Stimulated activated CD8-positive, alpha-beta memory T cell treated with anti-CD3 and anti-CD28 coated beads, Interleukin-15, amount 100 ng/mL, for 48 hours (primary cell): Measurements from ENCODE around the gene GOT1.

Experiments used
- DNase-seq, 2 donors: peaks; one replicate each; pipeline ENCODE4 v3.0.0-alpha.2; 2020; ENCODE audit warnings: low read depth in 2 of 2

The GOT1 gene

GRCh38 chr10:99395750-99396445, 34.5 kb downstream of the GOT1 start:
- no peak for DNase-seq

- DNase-seq = no peak
Measured at GRCh38 chr10:99394761-99395386, 35.5 kb downstream of the GOT1 start.

- no peak for DNase-seq
Measured at GRCh38 chr10:99394256-99394655, 36.2 kb downstream of the GOT1 start.

- DNase-seq = no peak
Measured at GRCh38 chr10:99393683-99394082, 36.7 kb downstream of the GOT1 start.

DNA sequence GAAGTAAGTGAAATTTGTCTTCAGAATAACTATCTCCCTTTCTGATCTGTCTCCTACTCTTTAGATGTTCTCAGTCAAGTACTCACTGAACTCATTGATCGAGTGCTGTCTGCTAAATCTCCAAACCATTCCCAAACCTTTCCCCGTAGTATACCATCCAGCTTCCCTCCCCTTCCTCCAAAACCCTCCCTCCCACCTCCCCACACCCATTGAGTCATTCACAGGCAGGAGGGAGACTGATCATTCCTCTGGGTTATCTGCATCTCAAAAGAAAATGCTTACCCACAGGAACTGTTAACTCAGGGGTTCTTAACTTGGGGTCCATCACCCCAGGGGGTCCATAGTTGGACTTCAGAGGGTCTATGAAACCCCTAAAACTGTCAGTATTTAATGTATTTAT, 37.4 kb downstream of the GOT1 start:
- DNase-seq = no peak

GRCh38 chr10:99391346-99391745, 39.1 kb downstream of the GOT1 start:
- DNase-seq = no peak

DNA sequence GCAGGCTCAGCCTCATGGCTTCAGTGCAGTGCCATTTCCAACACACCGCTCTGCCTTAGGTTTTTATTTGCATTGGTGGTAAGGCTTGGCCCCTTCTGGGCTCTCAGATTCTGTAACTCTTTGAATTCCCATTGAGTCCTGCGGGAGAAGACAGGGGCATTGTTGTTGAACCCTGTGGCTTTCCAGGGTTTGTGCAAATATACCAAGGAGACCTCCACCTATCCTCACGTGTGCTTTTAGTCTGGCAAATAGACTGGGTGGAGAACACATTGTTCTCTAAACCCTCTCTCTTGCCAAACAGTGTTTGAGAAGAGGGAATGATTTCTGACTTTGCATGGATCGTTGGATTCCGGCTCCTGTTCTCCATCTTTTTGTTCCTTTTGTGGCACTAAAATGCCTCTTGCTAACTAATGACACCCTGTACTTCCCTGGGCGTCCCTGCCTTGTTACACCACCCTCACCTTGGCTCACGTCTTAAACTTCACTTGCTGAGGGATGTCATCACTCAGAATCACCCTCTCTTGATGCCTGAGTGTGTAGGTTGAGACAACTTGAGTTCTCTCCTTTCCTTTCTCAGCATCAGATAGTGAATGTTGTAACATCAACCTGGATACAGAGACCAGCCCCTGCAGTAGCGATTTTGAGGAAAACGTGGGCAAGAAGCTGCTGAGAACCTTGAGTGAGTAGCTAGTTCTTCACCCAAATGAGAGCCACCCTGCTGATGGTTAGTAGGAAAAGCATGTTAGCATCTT, 40.5 kb downstream of the GOT1 start:
- no peak for DNase-seq

GRCh38 chr10:99387541-99387940, 42.9 kb downstream of the GOT1 start:
- no peak for DNase-seq

DNA sequence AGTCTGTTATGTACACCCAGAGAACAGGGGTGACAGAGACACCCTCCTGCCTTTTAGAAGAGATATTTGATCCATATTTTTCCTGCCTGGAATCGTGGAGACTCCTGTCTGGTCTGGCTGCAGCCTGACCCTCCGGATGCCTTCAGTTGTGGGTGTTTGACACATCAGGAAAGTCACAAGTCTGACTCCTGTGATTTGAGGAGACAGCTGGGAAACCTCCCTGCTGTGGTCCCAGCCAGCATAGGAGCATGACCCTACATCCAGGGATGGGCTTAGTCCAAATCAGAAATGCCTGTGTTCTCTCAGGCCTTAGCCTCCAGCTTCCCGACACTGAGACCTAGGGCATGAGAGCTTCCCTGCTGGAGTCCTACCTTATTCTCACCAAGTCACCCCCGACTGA, 43.4 kb downstream of the GOT1 start:
- no peak for DNase-seq

GRCh38 chr10:99382176-99382575, 48.2 kb downstream of the GOT1 start:
- DNase-seq = no peak

GRCh38 chr10:99375426-99375825, 55.0 kb downstream of the GOT1 start:
- no peak for DNase-seq

DNA sequence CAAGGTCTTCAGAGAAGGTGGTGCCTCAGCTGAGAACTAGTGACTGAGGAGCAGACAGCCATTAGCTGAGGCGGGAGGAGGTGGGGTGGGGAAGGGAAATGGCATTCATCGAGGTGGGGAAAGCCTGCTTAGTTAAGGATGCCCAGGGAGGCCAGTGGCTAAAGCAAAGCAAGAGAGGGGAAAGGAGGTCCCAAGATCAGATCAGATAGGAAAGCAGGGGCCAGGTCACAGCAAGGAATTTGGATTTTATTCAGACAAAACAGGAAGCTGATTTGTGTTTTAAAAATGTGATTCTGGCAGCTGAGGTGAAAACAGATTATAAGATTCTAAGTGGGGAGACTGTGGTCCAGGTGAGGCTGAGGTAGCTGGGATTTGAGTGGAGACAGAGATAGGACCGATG, 55.5 kb downstream of the GOT1 start:
- DNase-seq = no peak

GRCh38 chr10:99374526-99374925, 55.9 kb downstream of the GOT1 start:
- no peak for DNase-seq

DNA sequence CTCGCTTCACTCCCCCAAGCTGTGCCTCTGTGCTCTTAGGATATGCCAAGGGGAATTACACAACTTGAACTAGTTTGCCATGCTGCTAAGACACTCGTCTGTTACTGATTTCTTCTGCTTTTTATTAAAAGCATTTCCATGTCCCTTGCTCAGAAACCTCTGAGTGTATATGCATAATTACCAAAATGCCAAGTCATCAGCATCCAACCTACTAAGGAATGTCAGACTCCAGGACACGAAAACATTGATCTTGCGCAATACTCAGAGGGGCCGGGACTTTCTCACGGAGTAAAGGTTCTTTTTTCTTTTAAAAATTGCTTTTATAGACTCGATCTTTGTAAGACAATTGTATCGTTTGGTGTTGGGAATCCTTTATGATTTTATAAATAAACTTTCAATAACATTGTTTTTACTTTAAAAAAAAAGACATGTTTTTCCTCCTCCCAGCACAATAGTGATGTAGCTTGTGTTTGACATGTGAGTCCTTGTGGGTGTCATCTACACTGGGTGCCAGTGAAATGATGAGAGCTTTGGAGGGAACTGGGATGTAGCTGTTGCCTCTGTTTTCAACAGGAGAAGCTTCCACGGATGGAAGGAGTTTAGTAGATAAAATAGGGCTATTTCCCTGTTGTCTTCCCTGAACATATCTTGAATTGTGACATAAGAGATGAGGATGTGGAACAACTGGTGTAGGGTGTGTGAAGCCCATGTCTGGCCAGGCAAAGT, 57.7 kb downstream of the GOT1 start:
- no peak for DNase-seq

- no peak for DNase-seq
Measured at GRCh38 chr10:99370993-99371392, 59.4 kb downstream of the GOT1 start.

DNA sequence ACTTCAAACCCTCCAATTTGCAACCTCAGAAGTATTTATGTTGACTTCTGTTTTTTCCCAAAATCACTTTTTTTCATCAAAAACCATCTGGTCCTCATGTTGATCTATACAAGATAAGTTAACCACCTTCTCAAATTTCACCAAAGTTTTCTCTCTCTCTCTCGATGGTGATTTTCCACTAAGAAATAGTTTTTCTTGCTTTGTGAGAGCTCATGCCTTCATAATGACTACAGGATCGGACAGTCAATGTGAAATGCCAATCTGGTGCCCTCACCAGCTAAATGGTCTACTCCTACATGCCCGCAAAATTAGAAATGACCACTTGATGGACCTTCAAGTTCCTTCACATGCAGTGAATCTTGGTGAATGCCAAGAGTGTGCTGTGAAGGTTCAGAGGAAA, 60.9 kb downstream of the GOT1 start:
- no peak for DNase-seq

DNA sequence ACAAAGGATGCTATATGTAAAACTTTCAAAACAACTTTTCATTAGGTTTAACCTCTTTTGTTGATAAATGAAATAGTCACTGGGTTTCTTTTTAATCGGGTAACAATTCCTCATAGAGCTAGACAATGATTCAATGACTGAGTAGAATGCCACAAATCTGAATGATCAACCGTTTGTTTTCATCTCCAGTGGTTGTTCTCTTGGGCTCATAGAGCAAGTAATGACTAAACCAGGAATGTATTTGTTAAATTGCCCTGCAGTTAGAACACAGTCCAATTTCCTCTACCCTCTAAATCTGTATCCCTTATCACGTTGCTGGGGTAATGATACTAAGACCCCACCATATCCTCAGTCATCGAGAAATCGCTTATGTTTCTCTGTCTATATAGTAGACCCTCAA, 61.3 kb downstream of the GOT1 start:
- DNase-seq = no peak

DNA sequence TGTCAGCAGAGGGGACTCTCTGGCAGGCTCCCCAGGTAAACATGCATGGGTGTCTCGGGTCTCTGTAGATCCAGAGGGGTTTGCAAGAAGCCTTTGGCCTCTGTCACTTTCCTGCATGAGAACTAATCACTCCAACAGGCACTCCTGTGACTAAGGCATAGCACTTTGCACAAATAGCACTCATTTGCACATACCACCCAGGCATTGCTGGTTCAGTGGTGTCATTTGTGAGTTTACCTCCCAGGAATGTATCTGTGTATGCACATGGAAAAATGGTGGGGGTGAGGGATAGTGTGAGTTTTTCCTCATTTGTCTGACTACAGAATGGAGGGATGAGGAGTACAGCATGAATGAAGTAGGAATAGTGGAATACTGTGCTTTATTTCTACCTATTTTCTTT, 61.8 kb downstream of the GOT1 start:
- DNase-seq = no peak

DNA sequence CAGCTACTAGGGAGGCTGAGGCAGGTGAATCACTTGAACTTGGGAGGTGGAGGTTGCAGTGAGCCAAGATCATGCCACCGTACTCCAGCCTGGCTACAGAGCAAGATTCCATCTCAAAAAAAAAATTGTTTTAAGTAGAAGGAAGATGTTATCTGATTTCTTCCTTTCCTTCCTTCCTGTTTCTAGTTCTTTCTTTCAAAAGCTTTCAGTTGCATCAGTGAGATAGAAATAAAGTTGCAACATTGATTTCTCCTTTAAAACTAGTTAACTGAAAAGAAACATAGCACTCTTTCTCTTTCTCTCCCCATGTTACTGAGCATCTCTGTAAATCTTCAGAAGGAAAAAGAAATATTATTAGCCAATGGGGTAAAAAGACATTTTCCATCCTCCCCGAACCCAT, 63.8 kb downstream of the GOT1 start:
- no peak for DNase-seq

GRCh38 chr10:99365736-99366135, 64.7 kb downstream of the GOT1 start:
- DNase-seq = no peak

DNA sequence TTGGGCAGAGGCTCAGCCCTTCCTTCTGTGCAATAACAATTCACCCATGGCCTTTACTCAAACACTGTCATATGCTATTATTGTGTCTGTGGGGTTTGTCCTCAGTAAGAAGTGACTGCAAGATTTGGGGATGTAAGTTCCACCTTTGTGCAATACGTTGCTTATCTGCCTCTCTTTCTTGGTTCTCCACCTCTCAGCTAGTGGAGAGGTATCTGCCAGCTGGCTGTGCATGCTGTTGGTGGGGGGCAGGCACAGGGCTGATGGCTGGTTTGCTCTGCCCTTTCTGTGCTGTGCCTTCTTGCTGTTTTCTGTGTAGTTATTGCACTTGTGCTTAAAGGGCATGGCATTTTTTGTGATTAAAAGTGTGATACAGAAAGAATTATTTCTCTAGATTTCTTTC, 65.1 kb downstream of the GOT1 start:
- DNase-seq = no peak

DNA sequence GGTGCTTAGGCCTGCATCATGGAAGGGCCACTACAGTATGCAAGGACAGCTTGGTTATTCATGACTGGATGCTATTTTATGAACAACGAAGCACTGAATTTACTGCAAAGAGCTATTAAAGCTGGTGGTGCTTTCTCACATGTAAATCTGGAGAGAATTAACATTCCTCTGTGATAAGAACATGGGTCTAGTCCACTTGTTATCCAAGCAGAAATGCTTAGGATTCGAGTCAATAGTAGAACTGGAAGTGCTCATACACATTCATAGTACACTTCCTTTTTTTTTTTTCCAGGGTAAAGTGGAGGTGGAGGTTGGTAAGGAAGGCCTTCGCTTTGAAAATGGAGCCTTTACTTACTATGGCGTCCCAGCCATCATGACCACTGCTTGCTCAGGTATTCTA, 66.3 kb downstream of the GOT1 start:
- DNase-seq = no peak

DNA sequence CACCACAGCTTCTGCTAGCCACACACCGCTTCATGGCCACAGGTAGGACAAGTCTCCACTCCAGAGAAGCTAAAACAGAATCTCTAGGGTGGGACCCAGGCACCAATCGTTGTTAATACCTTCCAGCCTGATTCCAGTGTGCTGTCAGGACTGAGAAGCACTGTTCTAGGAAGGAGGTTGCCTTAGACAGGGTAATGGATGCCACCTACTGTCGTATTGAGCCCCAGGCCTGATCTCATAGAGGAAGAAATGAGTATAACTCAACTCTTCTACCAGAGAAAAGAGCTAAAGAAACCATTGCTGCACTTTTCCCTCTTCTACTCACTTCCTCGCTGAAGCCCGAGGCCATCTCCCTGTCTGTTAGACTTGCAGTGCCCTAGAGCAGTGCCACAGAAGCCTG, 69.5 kb downstream of the GOT1 start:
- no peak for DNase-seq
